ENCODE results near the gene ZFYVE28.

DNA sequence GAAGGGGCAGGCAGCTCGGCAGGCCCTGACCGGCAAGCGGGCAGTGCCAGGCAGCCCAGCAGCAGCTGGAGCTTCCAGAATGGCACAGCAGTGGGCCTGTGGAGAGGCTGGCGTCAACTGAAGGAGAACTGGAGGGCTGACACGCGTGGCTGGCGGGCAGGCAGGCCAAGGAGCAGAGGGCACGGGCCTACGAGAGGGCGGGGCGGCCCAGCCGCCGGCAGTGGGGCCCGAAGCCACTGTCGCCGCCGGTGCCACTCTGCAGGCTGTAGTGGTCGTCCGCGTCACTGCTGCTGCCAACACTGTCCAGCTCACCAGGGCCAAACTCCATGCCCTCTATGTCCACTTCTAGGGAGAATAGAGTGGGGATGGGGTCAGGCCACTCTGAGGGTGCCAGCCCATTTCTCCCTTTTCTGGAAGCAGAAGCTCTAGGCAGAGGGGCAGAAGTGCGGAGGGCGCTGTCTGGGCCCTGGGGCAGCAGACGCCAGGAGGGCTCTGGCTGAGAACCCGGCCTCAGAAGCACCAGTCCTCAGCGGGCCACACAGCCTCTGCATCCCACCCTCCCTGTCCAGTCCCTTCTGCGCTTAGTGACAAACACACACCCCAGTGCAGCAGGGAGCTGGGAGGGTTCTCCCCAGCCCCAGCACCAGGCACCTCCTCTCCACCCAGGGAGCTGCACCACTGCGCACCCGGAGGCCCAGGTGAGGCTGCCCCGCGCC, 167.9 kb downstream of the ZFYVE28 start:
- TF ChIP-seq, protein P1, sequence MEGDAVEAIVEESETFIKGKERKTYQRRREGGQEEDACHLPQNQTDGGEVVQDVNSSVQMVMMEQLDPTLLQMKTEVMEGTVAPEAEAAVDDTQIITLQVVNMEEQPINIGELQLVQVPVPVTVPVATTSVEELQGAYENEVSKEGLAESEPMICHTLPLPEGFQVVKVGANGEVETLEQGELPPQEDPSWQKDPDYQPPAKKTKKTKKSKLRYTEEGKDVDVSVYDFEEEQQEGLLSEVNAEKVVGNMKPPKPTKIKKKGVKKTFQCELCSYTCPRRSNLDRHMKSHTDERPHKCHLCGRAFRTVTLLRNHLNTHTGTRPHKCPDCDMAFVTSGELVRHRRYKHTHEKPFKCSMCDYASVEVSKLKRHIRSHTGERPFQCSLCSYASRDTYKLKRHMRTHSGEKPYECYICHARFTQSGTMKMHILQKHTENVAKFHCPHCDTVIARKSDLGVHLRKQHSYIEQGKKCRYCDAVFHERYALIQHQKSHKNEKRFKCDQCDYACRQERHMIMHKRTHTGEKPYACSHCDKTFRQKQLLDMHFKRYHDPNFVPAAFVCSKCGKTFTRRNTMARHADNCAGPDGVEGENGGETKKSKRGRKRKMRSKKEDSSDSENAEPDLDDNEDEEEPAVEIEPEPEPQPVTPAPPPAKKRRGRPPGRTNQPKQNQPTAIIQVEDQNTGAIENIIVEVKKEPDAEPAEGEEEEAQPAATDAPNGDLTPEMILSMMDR (IDR thresholded peaks at IDR 0.05) = no peak
- TF ChIP-seq POLR2A (IDR thresholded peaks at IDR 0.05) = no peak
